DMS79 treated with DMSO at 0.1 percent for 48 hours (cell line): ENCODE measurements around the gene CLEC4M.
"Not testable (repeated sequence)": the region's sequence is repeated elsewhere in the genome, so short reads cannot be mapped to it uniquely, and the experiment has no call there.

ENCODE experiments used
- DNase-seq: peaks from one replicate; lab custom pipeline; 2025; lab: John Stamatoyannopoulos, UW

CLEC4M gene

DNA sequence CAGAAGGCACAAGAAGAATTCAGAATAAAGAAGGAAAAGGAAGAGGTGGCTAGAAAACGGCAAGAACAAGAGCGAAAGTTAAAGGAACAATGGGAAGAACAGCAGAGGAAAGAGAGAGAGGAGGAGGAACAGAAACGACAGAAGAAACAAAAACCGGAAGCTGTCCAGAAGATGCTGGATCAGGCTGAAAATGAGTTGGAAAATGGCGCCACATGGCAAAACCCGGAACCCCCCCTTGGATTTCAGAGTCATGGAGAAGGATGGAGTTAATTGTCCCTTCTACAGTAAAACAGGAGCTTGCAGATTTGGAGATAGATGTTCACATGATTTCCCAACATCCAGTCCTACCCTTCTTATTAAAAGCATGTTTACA, 22.4 kb upstream of the CLEC4M start:
- DNase-seq = no peak

DNA sequence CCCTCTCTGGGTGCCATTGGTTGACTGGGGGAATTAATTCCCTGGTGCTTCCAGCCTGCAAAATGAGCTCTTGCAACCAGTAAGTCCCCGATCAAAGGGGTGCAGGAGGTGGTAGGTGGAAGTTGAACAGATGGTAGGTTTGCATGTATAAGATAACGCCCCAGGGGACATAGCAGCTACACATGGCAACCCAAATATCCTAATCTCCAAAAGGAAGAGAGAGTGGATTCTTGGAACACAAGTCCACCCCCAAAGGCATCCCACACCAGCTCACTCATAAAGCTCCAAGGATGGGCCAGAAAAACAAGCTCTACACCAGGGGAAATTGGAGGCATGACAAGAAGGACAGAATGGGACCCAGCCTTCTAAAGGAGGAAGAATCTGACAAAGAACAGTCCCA, 20.5 kb upstream of the CLEC4M start:
- no peak for DNase-seq

DNA sequence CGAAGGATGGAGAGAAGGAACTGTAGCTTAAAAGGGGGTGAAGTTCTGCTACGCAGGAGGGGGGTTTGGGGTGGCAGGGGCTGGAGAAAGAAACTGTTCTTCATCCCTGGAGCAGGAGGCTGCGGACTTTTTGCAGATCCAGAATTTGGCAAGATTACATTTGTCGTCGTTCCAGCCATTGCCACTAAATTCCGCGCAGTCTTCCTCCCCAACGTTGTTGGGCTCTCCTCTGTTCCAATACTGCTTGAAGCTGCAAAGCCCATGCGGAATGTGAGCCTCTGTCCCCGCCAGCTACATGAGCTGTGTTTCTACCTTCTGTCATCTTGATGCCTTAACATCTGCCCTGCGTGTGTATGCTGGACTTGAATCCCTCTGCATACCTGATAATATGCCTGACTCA, 20.1 kb upstream of the CLEC4M start:
- no peak for DNase-seq

DNA sequence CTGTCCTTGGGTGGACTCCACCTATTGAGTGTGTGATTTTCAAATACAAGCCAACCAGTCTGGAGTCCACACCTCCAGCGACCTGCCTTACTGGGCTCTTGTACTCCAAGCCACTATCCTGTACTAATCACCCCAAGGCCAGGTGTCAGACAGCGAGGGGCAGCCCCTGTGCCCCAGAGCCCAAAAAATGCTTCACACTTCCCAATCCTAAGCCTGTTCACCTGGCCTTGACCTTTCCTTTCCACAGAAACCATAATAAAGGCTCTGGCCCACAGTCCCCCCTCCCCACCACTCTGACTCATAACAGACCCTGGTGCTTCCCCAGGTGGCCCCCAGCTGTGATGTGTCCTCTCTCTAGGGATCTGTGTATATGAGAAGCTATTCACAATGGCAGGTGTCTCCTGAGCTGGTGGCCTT, 19.6 kb upstream of the CLEC4M start:
- no peak for DNase-seq

DNA sequence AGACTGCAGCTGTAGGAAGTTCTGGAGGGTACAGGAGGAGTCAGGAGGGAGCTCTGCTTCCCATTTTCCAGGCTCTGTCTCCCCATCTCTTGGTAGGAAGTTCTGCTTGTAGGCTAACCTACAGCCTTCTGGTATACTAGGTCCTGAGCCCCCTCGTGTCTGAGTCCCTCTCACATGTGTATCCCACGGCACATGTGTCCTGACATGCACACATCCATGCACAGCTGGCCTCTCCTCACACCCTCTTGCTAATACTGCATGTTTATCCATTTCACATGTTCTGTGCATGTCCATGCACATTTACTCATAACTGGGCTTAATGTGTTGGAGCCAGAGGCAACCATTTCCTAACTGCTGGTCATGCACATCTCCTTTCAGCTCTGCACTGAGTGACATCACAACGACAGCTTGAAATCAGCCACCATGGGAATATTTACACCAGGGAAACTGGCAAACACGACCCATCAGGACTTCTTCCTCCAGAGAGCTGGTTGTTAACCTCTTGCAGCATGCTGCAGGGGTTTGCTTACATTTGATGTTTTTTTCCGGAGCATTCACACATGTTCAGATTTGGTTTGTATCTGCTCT, 18.8 kb upstream of the CLEC4M start:
- DNase-seq = peak; percentile 52

DNA sequence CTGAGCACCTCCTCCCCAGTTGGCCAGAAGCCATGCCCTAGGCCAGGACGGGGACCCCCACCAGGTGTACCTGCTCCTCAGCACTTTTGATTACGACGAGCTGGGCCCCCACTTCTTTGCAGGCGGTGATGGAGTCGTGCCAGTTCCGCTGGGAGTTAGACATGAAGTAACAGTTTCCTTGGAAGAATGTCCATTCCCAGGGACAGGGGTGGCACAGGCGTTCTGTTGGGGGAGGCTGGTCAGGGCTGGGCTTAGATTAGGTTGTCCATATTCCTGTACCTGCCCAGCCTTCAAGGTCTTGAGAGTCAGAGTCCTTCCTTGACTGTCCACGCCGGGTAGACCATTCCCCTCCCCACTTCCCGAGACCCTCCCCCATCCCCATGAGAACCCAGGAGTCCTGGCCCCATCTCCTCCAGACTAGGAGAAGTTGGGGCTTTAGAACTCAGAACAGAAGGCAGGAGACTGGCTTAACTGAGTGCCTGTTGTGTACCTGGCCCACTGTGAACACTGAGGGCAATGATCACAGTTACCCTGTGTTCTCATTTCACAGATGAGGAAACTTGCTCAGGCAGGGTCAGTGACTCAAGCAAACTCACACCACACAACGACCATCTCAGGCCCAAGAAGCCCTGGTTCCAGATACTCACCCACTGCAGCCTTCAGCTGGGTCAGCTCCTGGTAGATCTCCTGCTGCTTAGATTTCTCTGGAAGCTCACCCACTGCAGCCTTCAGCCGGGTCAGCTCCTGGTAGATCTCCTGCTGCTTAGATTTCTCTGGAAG, 18.0 kb upstream of the CLEC4M start:
- DNase-seq = no peak

DNA sequence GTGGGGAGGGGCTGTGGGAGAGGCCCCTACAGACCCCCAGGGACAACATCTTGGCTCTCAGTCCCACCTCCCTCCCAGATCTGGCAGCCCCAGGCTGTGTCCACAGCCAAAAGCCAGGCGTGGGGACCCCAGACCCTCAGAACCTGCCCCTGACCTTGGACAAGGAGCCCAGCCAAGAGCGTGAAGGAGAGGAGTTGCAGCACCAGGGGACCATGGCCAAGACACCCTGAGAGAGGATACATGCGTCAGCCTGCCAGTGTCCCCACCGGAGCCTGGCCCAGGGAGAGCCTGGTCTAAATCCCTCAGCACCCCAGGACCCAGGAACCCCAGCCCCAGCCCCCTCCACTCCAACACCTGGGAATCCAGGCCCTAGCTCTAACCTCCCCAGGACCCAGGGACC, 16.7 kb upstream of the CLEC4M start:
- not testable (repeated sequence) for DNase-seq

DNA sequence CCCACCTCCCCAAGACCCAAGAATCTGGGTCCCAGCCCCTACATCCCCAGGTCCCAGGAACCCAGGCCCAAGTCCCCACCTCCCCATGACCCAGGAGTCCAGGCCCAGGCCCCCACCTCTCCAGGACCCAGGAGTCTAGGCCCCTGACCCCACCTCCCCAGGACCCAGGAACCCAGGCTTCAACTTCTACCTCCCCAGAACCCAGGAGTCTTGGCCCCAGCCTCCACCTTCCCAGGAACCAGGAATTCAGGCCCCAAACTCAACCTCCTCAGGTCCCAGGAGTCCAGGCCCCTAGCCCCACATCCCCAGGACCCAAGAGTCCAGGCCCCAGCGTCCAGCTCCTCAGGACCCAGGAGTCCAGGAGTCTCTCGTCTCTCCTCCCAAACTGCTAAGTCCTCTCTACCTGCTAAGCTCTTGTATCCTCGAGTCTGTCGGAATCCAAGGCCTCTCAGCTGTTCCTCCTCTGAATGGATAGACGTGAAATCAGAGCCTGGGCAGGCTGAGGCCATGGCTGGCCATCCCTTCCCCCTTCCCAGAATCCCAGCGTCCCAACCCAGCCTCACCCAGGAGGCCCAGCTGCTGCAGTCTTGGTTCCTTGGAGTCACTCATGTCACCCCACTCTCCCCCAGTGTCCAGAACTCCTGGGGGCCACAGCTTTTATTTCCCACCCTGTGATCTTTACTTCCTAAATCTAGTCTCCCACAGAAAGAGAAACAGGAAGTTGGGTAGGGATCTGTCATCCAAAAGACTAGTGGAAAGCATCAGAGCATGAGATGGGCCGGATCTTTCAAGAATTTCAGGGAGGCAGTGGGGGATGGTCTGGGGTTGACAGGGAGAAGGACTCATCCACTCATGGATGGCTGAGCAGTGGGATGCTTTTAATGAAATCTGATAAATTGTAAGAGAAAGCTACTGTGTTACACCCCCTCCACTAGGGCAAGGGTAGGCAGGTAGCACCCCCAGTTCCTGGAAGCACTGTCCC, 15.8 kb upstream of the CLEC4M start, which contains the start of gene CD209:
CD209 (minus strand) TSS at position 632 of the 982 bp plus-strand sequence; CDS start at position 609, 23 bp downstream.
- DNase-seq = no peak

DNA sequence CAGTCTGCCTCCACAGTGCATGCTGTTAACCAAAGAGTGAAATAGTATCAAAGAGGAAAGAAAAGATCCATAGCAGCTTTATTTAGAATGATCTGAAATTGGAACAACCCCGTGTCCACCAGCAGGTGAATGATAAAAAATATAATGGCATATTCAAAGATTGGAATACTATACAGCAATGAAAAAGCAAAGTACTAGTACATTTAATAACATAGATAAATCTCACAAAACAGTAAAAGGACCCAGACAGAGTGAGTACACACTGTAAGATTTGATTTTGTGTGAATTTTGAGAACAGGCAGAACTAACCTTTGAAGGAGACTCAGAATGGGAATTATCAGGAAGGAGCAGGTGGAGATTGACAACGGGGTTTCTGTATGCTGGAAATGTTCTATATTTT, 14.9 kb upstream of the CLEC4M start:
- DNase-seq = no peak

DNA sequence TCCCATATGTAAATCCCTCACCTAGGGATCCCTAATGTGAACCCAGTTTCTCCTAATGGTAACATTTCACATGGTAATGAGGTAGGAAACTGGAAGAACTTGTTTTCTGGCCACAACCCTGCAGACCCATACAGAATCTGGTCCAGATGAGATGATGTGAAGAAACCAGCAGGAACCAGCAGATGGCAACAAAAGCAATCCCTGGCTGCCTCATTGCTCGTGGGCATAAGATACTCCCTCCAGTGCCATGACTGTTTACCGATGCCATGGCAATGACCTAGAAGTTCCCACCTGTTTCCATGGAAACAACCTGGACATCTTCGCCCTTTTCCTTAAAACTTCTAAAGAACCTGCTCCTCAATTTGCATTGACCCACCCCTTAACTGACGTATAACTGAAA, 14.3 kb upstream of the CLEC4M start:
- no peak for DNase-seq

DNA sequence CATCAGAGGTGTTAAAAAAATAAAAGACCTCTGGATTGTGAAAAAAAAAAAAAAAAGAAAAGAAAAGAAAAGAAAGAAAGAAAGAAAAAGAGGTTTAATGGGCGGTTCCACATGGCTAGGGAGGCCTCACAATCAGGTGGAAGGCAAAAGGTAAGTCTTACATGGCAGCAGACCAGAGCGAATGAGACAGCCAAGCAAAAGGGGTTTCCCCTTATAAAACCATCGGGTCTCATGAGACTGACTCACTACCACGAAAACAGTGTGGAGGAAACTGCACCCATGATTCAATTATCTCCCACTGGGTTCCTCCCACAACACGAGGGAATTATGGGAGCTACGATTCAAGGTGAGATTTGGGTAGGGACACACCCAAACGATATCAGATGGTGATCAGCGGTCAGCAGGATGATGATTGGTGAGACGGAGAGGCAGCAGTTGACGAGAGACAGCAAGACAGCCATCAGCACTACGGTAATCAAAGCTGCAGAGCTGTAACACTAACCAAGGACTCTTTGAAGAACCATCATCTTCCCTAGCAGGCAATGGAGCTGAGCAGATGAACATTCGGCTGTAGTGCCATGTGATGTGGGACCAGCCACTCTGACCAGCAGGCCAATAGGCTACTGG, 11.8 kb upstream of the CLEC4M start:
- DNase-seq = no peak

DNA sequence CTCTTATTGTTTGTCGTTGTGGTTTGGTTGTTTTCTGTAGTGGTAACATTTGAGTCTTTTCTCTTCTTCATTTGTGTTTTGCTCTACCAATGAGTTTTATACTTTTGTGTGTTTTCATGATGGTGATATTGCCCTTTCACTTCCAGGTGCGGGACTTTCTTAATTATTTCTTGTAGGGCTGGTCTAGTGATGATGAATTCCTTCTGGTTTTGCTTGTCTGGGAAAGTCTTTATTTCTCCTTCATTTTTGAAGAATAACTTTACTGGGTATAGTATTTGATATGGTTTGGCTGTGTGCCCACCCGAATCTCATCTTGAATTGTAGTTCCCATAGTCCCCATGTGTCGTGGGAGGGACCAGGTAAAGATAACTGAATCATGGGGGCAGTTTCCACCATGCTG, 6.8 kb upstream of the CLEC4M start:
- DNase-seq = no peak

DNA sequence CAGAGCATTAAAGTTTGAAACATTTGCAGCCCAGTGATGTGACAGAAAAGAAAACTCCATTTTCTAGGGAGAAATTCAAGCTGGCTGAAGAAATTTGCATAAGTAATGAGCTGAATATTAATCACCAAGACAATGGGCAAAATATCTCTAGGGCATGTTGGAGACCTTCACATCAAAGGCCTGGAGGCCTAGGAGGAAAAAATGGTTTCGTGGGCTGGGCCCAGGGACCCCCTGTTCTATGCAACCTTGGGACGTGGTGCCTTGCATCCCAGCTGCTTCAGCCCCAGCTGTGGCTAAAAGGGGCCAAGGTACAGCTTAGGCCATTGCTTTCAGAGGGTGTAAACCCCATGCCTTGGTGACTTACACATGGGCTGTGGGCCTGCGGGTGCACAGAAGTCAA, 5.7 kb upstream of the CLEC4M start:
- DNase-seq = no peak

DNA sequence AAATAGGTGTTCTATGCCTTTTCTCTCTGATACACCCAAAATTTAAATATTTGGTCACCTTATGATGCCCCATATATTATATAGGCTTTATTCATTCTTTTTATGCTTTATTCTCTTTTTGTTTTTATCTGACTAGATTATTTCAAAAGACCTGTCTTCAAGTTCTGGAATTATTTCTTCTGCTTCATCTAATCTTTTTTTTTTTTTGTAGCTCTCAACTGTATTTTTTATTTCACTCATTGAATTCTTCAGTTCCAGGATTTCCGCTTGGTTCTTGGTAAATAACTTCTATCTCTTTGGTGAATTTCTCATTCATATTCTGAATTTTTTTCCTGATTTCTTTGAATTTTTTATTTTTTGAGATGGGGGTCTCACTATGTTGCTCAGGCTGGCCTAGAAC, 3.9 kb upstream of the CLEC4M start:
- no peak for DNase-seq

DNA sequence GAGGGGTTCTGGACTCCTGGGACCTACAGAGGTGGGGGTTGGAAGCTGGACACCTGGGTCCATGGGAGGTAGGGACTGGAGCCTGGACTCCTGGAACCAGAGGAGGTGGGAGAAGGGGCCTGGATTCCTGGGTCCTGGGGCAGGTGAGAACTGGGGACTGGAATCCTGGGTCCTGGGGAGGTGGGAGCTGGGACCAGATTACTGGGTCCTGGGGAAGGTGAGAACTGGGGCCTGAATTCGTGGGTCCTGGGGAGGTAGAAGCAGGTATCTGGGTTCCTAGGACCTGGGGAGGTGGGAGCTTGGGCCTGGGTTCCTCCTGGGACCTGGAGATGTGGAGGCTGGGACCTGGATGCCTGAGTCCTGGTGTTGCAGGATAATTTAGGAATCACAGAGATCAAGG, 653 bp downstream of the CLEC4M start:
- DNase-seq = no peak

DNA sequence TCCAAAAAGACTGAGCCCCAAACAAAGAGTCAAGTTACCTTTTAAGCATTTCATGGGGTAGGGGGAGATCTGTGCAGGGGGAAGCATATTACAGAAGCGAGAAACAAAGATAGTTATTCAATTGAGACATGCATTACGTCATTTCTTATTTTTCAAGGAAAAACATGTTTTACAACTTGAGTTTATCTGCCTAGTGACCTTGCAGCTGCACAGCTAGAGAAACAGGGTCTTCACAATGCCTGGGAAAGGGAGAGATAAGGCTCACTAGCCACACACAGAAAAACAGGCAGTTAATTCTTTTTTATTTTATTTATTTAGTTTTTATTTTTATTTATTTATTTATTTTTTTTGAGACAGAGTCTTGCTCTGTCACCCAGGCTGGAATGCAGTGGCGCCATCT, 1.1 kb downstream of the CLEC4M start:
- not testable (repeated sequence) for DNase-seq

DNA sequence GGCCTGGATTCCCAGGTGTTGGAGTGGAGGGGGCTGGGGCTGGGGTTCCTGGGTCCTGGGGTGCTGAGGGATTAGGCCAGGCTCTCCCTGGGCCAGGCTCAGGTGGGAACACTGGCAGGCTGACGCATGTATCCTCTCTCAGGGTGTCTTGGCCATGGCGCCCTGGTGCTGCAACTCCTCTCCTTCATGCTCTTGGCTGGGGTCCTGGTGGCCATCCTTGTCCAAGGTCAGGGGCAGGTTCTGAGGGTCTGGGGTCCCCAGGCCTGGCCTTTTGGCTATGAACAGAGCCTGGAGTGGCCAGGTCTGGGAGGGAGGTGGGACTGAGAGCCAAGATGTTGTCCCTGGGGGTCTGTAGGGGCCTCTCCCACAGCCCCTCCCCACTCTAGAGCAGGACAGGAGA, 2.0 kb downstream of the CLEC4M start:
- DNase-seq = not testable (repeated sequence)

DNA sequence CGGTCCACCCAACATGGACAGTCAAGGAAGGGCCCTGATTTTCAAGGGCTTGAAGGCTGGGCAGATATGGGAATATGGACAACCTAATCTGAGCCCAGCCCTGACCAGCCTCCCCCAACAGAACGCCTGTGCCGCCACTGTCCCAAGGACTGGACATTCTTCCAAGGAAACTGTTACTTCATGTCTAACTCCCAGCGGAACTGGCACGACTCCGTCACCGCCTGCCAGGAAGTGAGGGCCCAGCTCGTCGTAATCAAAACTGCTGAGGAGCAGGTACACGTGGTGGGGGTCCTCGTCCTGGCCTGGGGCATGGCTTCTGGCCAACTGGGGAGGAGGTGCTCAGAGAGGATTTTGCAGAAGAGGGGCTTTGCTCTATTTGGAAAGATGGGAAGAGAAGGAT, 3.5 kb downstream of the CLEC4M start:
- no peak for DNase-seq

DNA sequence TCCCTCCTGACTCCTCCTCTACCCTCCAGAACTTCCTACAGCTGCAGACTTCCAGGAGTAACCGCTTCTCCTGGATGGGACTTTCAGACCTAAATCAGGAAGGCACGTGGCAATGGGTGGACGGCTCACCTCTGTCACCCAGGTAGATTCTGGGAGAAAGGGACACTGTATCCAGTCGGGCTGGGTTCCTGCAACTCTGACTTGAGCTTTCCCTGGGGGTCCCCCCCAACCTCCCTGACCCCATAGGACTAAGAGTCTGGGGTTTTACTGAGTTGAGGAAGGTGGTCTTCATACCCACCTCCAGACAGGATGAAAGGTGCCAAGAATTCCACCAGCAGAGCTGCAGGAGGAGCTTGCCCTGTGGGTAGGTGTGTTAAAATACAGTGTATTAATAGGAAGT, 4.4 kb downstream of the CLEC4M start:
- no peak for DNase-seq

DNA sequence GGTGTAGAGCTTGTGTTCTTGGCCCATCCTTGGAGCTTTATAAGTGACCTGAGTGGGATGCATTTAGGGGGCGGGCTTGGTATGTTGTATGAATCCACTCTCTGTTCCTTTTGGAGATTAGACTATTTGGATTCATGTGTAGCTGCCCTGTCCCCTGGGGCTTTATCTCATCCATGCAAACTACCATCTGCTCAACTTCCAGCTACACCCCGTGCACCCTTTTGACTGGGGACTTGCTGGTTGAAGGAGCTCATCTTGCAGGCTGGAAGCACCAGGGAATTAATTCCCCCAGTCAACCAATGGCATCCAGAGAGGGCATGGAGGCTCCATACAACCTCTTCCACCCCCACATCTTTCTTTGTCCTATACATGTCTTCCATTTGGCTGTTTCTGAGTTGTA, 6.1 kb downstream of the CLEC4M start:
- no peak for DNase-seq

DNA sequence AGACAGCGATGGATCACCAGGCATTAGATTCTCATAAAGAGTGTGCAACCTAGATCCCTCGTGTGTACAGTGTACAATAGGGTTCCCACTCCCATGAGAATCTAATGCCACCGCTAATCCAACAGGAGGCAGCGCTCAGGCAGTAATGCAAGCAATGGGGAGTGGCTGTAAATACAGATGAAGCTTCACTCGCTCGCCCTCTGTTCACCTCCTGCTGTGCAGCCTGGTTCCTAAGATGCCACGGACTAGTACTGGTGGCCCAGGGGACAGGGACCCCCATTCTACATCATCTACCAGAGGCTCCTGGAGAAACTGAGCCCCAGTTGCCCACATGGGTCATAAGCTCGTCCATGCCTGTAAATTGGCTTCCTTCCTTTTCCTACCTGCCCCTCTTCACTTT, 8.0 kb downstream of the CLEC4M start:
- no peak for DNase-seq

DNA sequence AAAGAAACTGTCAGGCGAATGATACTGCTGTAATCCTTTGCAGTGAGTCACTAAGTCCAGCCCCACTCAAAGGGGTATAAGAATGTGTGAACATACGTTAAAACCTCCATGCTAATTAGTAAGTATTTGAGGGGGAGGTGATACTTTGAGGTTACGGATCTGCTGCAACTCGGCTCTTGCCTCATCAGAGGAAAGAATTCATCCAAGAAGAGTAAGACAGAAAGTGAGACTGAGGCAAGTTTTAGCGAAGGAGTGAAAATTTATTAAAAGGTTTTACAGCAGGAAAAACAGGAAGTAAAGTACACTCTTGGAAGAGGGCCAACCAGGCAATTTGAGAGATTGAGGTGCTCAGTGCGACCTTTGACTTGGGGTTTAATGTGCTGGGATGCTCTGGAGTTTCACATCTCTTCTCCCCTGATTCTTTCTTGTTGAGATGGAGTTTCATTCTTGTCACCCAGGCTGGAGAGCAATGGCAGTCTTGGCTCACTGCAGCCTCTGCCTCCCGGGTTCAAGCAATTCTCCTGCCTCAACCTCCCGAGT, 9.8 kb downstream of the CLEC4M start:
- no peak for DNase-seq
